ENCODE measurements around the gene ETFBKMT. TPM values are rescaled to one million over a fixed set of nuclear protein-coding genes. Genes with fewer than 3 reads are reported as not detected.
A peak's percentile ranks its signal among the peaks of the same experiment; 100 is the strongest.

The ETFBKMT gene
- total RNA-seq, 1 donor from 2014 or later, result 3.6 TPM

DNA sequence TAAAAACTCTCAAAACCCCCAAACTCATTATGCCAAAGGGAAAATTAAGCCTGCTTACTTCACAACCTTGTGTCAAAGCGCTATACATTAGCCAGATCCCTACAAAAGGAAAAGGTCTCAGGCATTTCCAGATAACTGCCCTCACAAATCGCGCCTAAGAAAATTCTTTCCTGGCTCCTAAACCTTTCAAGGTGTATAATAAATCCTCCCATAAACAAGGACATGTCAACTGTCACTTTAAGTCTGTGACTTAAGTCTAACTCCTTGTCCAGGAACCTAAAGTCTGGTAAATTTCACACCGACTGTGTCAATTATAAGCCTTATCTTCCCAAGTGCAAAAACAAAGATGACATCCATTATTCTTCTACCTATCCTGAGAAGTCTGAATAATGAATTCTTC, 4.3 kb upstream of the ETFBKMT start:
- Mint-ChIP-seq H3K27ac (ENCODE audit: unreplicated experiment) (no peak overlapping the region), H3K4me3 (ENCODE audit: unreplicated experiment) (no peak overlapping the region)
- TF ChIP-seq CTCF (IDR thresholded peaks at IDR 0.05; ENCODE audit: unreplicated experiment), result no peak

GRCh38 chr12:31655792-31656191, 3.7 kb upstream of the ETFBKMT start:
- Mint-ChIP-seq H3K4me3 (ENCODE audit: unreplicated experiment) (no peak overlapping the region), H3K27ac (ENCODE audit: unreplicated experiment) (no peak overlapping the region), H3K36me3 (ENCODE audit: low read depth, unreplicated experiment) (no peaks in the 10 kb centered on the region), H3K4me1 (ENCODE audit: unreplicated experiment) (peaks cover 17% of the 10 kb centered on the region), H3K9me3 (ENCODE audit: unreplicated experiment) (no peaks in the 10 kb centered on the region), H3K27me3 (ENCODE audit: unreplicated experiment) (no peaks in the 10 kb centered on the region)
- no peak for DNase-seq (ENCODE audit: low spot score)
- no peak for TF ChIP-seq CTCF (IDR thresholded peaks at IDR 0.05; ENCODE audit: unreplicated experiment)

More for the DNA sequence above, 4.3 kb upstream of the ETFBKMT start:
- DNase-seq (ENCODE audit: low spot score), result no peak
- Mint-ChIP-seq H3K4me1 (ENCODE audit: unreplicated experiment) (peaks cover 21% of the 10 kb centered on the region), H3K27me3 (ENCODE audit: unreplicated experiment) (peaks cover 2% of the 10 kb centered on the region), H3K9me3 (ENCODE audit: unreplicated experiment) (no peaks in the 10 kb centered on the region), H3K36me3 (ENCODE audit: low read depth, unreplicated experiment) (no peaks in the 10 kb centered on the region)

DNA sequence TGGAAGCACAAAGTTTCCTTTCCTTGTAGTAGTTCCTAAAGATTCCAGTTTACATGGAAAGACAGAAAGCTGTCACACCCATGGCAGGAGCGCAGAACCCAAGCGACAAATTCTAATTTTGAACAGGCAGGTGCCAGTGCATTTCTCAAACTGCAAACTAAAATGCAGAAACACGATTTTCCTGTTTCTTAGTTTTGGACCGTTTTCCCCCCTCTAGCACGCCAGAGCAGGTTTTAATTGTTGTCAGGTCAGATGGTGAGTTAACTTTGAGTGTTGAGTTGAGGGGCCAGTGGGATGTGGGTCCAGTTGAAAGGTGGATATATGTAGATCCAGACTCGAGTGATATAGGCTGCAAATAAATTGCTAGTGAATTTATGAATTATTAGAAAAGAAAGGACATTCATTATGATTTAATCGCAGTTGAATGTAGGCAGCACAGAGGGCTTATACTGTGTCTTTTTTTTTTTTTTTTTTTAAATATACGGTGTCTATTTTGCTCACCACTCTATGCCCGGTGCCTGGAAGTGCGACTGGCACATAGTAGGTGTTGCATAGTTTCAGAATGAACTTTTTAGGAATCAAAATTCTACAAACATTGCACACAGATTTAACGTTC, 909 bp upstream of the ETFBKMT start:
- H3K27ac Mint-ChIP-seq (ENCODE audit: unreplicated experiment), result peak overlapping the region; percentile 7
- no peak for DNase-seq (ENCODE audit: low spot score)
- H3K4me3 Mint-ChIP-seq (ENCODE audit: unreplicated experiment), result peak overlapping the region; percentile 98
- no peaks in the 10 kb centered on the region for H3K9me3 Mint-ChIP-seq (ENCODE audit: unreplicated experiment)
- peaks cover 10% of the 10 kb centered on the region for H3K4me1 Mint-ChIP-seq (ENCODE audit: unreplicated experiment)
- H3K27me3 Mint-ChIP-seq (ENCODE audit: unreplicated experiment), result no peaks in the 10 kb centered on the region
- TF ChIP-seq CTCF (IDR thresholded peaks at IDR 0.05; ENCODE audit: unreplicated experiment), result no peak
- H3K36me3 Mint-ChIP-seq (ENCODE audit: low read depth, unreplicated experiment), result peaks cover under 1% of the 10 kb centered on the region

GRCh38 chr12:31662176-31662849, 2.8 kb downstream of the ETFBKMT start:
- DNase-seq (ENCODE audit: low spot score), result no peak
- Mint-ChIP-seq H3K9me3 (ENCODE audit: unreplicated experiment) (no peaks in the 10 kb centered on the region), H3K36me3 (ENCODE audit: low read depth, unreplicated experiment) (peaks cover 20% of the 10 kb centered on the region), H3K4me3 (ENCODE audit: unreplicated experiment) (peak overlapping the region; percentile 35), H3K27me3 (ENCODE audit: unreplicated experiment) (peaks cover 5% of the 10 kb centered on the region), H3K4me1 (ENCODE audit: unreplicated experiment) (peaks cover 10% of the 10 kb centered on the region), H3K27ac (ENCODE audit: unreplicated experiment) (no peak overlapping the region)
- TF ChIP-seq CTCF (IDR thresholded peaks at IDR 0.05; ENCODE audit: unreplicated experiment), result no peak

DNA sequence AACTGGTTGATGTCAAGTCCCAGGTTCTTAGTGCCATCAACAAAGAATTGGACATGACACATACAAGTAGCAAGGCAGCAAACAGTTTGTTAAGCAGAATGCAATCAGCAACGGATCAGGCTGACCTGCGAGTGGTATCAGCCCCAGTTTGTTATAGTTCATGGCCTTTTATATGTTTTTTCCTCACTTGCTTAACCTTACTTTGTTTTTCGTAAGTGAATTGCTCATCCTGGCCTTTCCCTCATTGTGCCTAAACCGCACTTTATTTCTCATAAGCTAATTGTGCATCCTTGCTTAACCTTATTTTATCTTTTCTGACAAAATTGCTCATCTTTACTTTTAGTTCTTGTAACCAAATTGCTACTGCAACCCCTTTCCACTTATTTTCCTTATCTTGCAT, 4.1 kb downstream of the ETFBKMT start:
- TF ChIP-seq CTCF (IDR thresholded peaks at IDR 0.05; ENCODE audit: unreplicated experiment), result no peak
- peaks cover 5% of the 10 kb centered on the region for H3K27me3 Mint-ChIP-seq (ENCODE audit: unreplicated experiment)
- DNase-seq (ENCODE audit: low spot score), result no peak
- no peaks in the 10 kb centered on the region for H3K9me3 Mint-ChIP-seq (ENCODE audit: unreplicated experiment)
- peak overlapping the region; percentile 52 for H3K4me3 Mint-ChIP-seq (ENCODE audit: unreplicated experiment)
- H3K4me1 Mint-ChIP-seq (ENCODE audit: unreplicated experiment), result peaks cover 6% of the 10 kb centered on the region
- no peak overlapping the region for H3K27ac Mint-ChIP-seq (ENCODE audit: unreplicated experiment)
- H3K36me3 Mint-ChIP-seq (ENCODE audit: low read depth, unreplicated experiment), result peaks cover 21% of the 10 kb centered on the region
